T-helper 2 cell (primary cell): Measurements from ENCODE around the gene CLEC3A.
A peak's percentile ranks its signal among the peaks of the same experiment; 100 is the strongest.
"Not testable (repeated sequence)": the region's sequence is repeated elsewhere in the genome, so short reads cannot be mapped to it uniquely, and the experiment has no call there.

ENCODE experiments used
- DNase-seq, 5 experiments: peaks; one replicate each; pipeline versions ENCODE4 v3.0.0 to v3.0.0-alpha.2; 2012 to 2022
- total RNA-seq, 2 donors: gene quantifications; one replicate each; lab custom pipeline; 2026; lab: John Stamatoyannopoulos, UW

The CLEC3A gene, protein sequence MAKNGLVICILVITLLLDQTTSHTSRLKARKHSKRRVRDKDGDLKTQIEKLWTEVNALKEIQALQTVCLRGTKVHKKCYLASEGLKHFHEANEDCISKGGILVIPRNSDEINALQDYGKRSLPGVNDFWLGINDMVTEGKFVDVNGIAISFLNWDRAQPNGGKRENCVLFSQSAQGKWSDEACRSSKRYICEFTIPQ
- 0 reads per million in 2 donors for total RNA-seq

DNA sequence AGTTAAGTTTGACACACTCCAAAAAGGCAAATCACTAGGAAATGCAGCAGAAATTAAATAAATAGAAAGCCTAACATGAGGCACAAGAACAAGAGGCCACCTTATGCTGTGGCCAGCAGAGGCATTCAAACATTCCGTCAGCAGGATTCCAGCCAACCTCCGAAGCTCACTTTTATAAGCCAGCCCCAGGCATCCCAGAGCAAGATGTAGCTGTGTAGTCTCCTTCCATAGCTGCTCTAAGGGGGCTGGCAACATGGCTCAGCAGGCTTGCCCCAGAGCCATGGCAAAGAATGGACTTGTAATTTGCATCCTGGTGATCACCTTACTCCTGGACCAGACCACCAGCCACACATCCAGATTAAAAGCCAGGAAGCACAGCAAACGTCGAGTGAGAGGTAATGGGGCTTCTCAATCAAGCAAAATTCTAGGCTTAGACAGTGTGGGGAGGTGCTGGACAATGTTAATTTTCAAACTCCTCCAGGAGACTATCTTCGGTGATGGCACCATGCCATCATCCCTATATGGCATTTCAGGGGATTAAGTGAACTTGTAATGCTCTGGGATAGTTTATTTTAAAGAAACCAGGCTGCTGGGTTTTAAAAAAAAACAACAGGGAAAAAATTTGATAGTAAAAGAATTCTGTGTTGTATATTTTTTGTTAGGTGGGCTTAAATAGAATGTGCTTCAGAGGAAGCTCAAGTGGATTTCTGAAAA, at the start of gene CLEC3A:
TSS of gene CLEC3A (plus strand) at position 202 of the 714 bp plus-strand sequence. CDS start at position 281, 79 bp downstream.
- DNase-seq, result no peak

DNA sequence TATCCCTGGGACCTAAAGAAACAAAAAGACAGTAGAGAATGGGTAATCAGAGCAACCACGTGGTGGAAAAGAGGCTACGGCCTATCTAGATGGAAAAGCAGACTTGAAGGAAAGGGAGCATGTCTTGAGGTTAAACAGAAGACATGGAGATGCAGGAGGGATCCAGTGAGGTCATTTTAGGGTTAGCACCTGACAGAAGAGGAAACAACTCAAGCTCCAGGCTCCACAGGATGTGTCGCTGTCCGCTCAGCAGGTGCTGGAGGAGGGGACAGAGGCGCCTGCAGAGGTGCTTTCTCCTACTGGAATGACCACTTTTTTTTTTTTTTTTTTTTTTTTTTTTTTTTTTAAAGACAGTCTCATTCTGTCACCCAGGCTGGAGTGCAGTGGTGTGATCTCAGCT, 47.5 kb upstream of the CLEC3A start:
- DNase-seq, result peak in 1 of 5 experiments; percentile 11

DNA sequence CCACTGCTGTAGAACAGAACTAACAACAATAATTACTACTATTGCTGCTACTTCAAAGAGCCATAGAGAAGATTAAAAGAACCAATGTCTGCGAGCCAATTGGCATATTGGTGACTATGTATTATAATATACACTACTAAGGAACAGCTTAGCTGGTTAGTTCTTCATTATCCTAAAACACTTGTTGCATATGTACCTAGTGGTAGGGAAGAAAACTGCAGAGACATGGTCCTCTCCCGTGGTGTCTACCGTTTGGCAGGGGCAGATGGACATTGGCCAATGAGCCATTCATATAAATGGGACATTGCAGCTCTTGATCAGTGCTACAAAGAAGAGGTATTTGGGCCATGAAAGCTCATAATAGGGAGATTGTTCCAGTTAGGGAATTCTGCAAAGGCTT, 46.4 kb upstream of the CLEC3A start:
- no peak for DNase-seq

DNA sequence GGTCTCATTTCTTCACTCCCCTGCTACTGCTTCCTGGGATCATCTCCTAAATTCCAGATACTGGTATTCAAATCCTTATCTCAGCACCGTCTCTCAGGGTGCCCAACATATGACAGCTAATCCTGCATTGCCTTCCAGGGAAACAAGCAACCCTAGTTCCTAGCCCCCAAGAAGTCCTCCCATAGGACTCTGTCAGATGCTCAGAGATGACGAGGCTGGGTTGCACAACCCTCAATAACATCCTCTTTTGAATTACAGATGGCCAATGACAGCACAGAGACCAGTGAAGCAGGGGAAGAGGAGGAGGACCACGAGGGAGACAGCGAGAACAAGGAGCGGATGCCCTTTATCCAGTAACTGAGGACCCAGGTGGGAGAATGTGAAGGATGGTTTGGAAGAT, 45.0 kb upstream of the CLEC3A start:
- DNase-seq, result no peak

DNA sequence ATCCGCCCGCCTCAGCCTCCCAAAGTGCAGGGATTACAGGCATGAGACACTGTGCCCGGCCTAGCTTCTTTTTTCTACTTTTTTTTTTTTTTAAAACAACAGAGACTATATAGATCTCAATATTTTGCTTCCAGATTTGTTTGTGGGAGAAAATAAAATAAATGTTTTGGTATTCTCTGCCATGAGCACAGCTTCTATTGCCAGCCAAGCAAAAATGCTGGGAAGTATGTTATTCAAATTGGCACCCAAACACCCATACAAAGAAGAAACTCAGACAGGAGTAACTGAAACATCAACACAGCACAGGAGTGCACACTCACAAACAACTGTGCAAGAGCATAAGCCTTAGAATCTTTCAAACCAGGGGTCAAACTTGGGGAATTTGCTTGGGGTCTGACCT, 37.2 kb upstream of the CLEC3A start:
- DNase-seq, result no peak

DNA sequence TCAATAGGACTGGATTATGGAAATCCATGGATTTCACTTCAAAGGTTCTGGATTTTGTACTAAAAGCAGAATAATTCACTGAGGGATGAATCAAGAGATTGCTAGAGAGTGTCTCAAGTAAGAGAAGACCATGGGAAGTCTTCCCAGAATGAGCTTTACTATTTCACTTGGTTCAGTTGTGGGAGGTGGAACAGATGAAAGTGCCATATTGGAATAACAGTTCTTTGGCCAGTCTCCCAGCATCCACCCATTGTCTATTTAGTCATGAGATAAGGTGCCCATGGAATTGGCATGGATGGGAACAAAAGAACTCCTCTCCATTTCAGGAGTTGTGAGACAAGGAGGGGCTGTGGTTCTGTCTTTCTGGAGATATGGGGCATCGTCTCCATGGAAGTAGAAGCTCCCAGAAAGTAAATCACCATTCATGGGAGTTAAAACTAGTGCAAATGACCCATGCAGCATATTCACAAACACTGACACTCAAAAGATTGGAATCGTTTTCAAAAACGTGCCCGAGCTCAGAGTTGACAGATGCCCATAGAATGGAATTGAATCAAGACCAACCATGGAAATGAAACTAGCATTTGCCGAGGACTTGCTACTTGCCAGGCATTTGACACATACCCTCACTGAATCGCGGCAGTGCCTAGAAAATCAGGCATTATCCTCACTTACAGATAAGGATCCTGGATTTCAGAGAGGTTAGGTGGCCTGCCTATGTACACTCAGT, 36.2 kb upstream of the CLEC3A start:
- DNase-seq, result no peak

DNA sequence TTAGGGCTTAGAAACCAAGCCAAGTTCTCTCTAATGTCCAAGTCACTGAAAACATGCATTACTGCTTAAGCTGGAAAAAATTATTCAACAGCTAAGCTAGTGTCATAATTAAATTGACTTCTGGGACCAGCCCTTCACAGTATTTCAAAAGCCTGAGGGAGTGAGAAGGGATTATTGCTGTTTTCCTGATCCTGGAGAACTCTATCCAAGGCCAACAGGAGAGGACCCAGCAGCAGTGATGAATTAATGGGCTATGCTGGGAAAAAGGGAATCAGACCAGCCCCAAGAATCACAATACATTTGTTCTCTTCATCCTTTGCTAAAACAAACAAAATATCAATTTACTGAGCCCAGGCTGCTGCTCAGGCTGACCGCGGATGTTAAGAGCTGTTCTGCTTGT, 34.5 kb upstream of the CLEC3A start:
- no peak for DNase-seq

DNA sequence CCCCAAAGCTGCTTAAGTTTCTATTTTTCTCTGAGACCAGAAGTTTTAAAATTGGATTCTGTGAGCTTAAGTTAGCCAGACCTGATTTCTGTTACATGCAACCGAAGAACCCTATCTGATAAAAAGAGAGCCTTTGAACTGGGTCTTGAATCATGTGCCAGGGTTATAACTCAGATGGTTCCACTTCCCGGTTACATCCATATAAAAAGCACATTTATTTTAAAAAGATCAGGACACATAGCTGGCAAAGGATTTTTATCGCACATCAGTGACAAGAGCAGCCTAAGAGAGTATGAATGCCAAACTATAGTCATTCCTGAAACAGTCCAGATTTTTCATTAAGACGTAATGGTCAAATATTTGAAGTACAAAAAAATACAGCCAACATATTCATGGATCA, 32.5 kb upstream of the CLEC3A start:
- no peak for DNase-seq

DNA sequence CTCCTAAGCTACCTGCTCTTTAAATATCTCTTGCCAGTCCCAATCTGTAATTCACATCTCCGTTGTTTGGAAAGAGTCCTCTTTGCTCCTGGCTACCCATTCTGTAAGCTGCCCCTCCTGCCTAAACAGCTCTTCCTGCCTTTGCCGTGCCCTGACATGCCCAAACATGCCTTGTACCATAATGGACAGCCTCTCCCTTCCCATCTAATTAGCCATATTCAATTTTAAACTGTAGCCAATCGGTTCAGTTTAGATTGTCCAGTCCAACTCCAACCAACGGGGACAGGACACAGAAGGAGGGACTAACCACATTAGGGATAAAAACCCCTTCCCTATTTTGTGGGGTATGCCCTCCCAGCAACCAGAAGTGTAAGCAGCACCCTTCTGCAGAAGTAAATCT, 30.6 kb upstream of the CLEC3A start:
- DNase-seq, result no peak

DNA sequence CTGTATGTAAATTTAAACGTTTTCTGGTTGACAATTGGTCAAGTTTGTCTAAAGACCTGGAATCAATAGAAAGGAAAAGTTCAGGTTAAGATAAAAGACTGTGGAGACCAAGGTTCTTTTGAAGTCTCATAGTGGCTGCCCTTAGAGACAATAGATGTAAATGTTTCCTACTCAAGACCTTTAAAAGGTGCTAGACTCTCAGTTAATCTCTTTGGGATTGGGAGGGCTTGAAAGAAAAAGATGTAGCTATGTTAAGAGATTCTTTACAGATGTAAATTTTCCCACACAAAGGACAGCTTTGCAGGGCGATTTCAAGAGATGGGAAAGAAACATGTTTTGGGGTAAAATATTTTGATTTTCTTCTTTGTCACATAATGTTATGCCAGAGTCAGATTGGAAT, 30.0 kb upstream of the CLEC3A start:
- not testable (repeated sequence) for DNase-seq

DNA sequence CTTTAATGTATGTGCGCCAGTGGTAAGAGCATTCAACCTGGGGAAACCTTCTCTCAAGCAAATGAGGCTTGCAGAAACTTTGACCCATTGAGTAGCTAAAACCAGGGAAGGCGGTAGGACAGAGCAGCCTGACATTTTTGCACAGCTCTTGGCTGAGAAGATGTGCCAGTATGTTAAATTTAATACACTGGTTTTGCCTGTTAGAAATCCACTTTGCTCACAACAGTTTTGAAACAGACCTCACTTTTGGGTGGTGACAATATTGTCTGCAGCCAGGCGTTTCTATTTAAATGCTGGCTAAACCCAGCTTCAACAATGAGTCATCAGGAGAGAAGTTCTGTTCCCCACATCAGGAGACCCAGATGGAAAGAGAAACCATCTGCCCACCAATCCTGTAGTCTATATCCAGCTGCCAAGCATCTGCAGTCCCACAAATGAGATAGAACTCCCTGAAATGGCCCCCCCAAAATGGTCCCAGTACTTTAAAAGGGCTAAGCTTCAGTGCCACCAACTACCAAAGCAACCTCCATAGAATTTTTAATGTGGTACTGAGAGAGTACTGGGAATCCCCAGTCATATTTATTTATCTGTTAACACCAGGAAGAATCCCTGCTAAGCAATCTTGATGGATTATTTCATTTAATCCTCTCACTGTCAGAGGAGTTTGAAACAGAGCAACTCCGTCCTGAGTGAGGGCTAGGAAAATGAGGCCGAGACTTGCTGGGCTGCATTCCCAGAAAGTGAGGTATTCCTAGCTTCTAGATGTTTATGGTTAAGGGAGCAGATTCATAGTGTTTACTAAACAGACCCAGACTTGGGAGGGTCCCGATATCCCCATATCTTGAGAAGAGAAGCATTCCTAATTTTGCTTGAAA, 29.0 kb upstream of the CLEC3A start:
- DNase-seq, result no peak

DNA sequence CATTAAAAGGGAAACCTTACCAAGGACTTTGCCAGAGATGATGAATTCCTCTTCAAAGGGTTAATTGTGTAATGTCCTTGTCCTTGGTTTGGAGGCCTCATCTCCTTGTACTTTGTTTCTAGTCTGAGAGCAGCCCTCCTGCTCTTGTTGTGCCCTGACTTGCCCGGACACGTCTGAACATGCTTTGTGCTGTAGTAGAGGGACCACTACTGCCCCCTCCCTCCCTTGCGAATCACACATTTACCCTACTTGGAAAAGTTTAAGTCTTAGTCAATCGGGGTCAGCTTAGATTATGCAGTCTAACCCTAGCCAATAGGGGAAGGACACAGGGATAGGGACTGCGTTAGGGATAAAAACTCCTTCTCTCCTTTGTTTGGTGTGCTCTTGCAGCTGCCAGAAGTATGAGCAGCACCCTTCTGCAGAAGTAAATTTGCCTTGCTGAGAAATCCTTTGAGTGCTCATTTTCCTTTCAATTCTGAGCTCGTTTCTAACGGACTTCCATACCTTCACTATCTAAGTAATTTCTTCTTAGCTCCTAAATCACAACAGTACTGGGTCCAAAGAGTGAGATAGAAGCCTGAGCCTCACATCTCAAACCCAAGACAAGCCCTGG, 26.4 kb upstream of the CLEC3A start:
- no peak for DNase-seq

DNA sequence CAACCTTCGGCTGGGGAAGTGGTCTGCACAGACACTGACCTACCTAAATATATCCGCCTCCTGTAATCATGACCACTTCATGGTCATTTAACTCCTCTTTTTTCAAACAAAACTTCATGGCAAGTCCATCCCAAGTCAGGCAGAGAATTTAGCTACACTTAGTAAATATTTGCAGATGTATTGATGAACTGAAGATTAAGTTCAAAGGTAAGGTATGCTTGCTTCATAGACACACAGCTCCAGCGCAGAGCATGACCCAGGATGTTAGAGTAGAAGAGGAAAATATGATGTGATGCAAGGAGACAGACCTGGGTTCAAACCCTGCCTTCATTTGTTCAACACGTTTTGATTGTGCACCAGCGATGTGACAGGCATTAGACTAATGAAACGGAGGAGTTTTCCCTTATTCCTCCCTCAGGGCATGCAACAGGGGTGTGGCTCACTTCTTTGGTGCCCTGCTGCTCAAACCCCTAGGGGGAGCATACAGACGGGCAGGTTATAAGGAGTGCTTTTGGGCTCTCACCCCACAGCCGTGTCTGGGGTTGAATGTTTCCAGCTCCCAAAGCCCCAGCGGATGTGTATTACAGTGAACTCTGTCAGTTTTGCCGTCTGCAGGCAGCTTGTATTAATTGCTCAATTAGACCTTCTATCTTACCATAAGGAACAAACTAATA, 23.9 kb upstream of the CLEC3A start:
- DNase-seq, result no peak

DNA sequence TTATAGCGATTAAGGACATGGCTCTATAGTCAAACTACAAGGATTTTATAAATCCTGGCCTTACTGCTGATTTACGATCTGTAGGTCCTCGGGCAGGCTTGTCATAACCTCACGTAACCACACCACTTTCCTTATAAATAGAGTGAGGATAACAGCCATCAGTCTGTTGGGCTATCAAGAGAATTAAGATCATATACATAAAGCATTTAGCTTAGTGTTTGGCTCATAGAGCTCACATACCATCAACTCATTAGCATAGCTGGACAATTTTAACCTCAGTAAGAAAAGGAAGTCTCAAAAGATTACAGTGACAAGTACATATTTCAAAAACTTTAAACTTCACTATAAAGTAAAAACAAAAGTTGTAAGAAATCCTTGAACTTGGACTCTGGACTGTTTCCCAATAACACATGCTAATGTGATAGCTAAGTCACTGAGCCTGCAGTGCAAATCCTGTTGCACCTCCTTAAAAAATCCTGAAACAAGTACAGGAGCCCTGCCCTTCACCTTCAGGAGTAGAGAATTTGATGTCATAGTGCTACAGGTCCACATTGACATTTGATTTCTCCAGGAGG, 20.8 kb upstream of the CLEC3A start:
- DNase-seq, result no peak

DNA sequence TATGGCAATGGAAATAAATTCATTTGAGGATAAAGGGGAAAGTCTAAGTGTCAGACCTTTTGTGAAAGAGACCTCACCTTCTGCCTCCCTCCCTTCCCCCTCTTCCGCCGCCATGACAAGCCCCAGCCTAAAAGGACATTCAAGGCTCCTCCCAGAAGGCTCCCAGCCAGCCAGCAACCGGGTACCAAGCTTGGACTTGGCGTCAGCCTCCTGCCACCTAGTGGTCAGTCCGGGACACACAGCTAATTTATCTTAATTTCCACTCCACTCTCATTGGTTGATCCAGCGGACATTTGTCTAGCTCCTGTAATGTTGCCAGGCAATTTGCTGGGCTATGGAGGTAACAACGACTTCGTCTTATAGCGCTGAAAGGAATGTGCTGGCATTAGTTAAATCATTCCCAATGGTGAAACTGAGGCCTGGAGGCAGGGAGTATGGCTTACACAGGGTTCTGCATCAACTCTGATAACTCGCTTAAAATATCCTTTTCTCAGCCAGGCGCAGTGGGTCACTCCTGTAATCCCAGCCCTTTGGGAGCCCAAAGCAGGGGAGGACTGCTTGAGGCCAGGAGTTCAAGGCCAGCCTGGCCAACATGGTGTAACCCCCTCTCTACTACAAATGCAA, 19.3 kb upstream of the CLEC3A start:
- DNase-seq, result peak in 4 of 5 experiments; percentile 9 to 79 (median 42)

DNA sequence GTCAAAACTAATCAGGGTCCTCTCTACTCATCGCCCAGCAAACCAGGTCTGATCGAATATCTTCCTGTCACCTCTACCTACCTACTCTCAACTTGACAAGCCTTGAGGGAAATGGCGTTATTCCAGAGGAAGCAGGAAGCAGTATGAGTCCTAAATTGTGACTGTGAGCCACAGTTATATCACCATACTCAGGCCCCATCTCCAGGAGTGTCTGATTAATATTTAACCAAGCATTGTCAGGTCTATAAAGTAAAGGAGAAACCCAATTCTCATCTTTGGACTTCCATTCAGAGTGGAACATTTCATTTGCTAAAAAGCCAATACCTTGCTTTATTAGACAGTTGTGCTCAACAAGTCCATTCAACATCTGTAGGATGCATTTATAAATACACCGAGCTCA, 17.8 kb upstream of the CLEC3A start:
- DNase-seq, result no peak

DNA sequence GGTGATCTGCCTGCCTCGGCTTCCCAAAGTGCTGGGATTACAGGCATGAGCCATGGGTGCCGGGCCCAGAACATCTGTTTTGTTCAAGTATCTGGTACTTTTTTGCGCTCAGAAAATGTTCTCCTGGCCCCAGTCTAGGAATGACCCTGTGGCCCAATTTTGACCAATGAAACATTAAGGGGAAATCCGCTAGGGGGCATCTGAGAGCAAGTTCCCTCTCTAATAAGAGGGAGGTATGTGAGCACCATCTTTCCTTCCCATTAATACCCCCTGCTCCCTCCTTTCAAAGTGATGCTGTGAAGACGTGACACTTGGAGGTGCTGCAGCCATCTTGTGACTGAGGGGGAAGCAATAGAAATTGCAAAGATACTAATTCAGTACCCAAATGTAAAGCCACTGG, 16.5 kb upstream of the CLEC3A start:
- DNase-seq, result peak in 1 of 5 experiments; percentile 7

DNA sequence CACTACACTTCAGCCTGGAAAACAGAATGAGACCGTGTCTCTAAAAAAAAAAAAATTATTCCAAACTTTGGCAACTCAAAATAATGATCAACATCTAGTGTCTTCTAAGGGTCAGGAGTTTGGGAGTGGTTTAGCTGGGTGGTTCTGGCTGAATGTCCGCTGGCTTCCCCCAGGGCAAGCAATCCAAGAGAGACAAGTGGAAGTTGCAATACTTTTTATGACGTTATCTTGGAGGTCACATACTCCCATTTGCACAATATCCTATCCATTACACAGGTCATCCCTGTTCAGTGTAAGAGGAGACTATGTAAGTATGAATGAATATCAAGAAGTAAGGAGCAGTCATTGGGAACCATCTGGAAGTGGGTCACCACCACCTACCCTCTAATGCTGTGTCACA, 15.2 kb upstream of the CLEC3A start:
- DNase-seq, result no peak

DNA sequence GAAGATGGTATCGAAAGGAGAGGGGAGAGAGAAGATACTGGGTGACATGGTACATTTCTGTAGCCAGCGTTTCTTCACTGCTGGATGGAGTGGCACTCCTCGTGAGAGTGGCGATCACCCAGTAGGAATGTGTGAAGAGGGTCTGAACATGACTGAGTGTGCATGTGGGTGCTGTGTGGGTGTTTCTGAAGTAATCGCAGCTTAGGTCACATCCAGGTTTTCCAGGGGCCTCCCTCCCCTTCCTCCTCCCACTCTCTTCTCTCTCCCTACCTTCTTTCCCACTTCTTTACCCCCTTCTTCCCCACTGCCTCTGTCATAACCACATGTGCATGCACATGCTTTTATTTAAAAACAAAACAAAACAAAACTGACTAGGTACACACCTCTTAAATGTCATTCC, 1.8 kb downstream of the CLEC3A start:
- no peak for DNase-seq

DNA sequence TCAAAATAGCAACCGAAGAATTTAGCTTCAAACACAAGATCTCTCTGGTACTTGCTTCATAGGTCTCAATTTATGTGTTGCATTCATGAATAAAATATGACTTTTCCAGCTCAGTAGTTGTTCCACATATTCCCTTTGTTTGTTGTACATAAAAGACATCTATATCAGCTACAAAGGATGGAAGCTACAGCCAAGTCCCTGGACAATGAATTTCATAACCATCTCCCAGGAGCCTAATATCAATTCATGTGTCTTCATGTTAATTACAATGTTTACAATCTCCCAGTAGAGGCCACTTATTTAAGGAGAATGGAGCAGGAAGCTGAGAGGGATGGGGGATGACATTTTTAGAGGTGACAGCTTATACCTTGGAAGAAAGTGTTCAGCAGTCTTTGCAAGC, 3.3 kb downstream of the CLEC3A start:
- no peak for DNase-seq

DNA sequence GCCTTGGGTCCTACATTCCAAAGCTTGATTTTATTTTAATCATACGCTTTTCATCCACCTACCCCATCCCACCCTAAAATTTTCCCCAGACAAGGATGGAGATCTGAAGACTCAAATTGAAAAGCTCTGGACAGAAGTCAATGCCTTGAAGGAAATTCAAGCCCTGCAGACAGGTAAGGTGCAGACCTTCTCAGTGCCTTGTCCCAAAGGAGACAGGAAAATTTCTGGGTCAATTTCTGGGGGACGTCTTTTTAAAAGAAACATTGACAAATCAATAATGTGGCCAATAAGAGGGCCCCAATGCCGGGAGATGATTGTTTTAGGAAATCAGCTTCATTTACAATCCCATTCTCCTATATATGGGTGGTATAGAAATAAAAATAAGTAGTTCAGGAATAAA, 5.7 kb downstream of the CLEC3A start:
- no peak for DNase-seq
